Chondrocyte (in vitro differentiated cells): ENCODE measurements around the gene HNRNPUL1. TPM values are rescaled to one million over a fixed set of nuclear protein-coding genes. Genes with fewer than 3 reads are reported as not detected.

Experiments
- DNase-seq: peaks from one replicate; pipeline ENCODE4 v3.0.0; 2021; ENCODE audit warnings: mixed read lengths, low spot score
- H3K27ac Mint-ChIP-seq: one replicate; pipeline ENCODE4 v1.8.0; 2021; ENCODE audit warnings: mild to moderate bottlenecking, moderate library complexity, mixed read lengths; ENCODE audit not compliant: unreplicated experiment
- H3K27me3 Mint-ChIP-seq: 2 replicates; pipeline ENCODE4 v1.8.0; 2021; ENCODE audit warnings: low read depth, mixed read lengths
- H3K36me3 Mint-ChIP-seq: 2 replicates; pipeline ENCODE4 v1.8.0; 2021; ENCODE audit warnings: low read depth, mixed read lengths
- H3K4me1 Mint-ChIP-seq: 2 replicates; pipeline ENCODE4 v1.8.0; 2021; ENCODE audit warnings: low read depth, mild to moderate bottlenecking, mixed read lengths
- H3K4me3 Mint-ChIP-seq: one replicate; pipeline ENCODE4 v1.8.0; 2021; ENCODE audit warnings: mild to moderate bottlenecking, moderate library complexity, mixed read lengths; ENCODE audit not compliant: unreplicated experiment
- H3K9me3 Mint-ChIP-seq: 2 replicates; pipeline ENCODE4 v1.8.0; 2021; ENCODE audit warnings: low read depth, mixed read lengths
- total RNA-seq: library from RNA; stranded (reverse); gene quantifications from 3 replicates; pipeline ENCODE4 v1.2.1, GENCODE V29; 2021
- TF ChIP-seq, protein P1 (sequence below): fragments of 200-600 bp; sonication (generic); IDR thresholded peaks from 2 replicates; pipeline ENCODE4 v1.5.0; 2021; ENCODE audit warnings: antibody characterized with exemption, mild to moderate bottlenecking, moderate library complexity

HNRNPUL1 gene
- total RNA-seq, 1 donor from 2014 or later: 158 TPM

DNA sequence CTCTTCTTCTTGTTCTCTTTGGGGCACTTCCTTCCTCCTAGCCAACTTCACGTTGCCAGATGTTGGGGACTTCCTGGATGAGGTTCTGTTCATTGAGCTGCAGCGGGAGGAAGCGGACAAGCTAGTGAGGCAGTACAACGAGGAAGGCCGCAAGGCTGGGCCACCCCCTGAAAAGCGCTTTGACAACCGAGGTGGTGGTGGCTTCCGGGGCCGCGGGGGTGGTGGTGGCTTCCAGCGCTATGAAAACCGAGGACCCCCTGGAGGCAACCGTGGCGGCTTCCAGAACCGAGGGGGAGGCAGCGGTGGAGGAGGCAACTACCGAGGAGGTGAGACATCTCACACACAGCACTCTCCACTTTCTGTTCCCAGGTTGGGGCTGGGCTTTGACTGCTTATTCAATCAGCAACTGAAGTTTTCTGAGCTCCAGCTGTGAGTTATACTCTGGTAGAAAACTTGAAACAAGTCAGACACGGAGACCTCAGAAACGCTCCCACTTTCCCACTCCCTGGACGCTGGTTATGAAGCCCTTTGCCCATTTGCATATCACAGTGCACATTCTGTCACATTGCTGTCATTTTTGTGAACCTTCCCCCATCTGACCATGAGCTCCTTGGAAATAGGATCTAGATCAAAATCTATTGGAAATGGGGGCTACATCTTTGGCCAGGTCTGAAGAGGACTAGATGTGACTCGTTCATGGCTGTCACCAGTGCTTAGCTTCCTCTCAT, 38.6 kb downstream of the HNRNPUL1 start:
- Mint-ChIP-seq H3K4me1 (peaks cover 28% of the 10 kb centered on the region), H3K4me3 (no peak overlapping the region), H3K9me3 (no peaks in the 10 kb centered on the region), H3K27me3 (no peaks in the 10 kb centered on the region), H3K36me3 (peaks cover 43% of the 10 kb centered on the region), H3K27ac (peak overlapping the region; percentile 12)
- TF ChIP-seq, protein P1, sequence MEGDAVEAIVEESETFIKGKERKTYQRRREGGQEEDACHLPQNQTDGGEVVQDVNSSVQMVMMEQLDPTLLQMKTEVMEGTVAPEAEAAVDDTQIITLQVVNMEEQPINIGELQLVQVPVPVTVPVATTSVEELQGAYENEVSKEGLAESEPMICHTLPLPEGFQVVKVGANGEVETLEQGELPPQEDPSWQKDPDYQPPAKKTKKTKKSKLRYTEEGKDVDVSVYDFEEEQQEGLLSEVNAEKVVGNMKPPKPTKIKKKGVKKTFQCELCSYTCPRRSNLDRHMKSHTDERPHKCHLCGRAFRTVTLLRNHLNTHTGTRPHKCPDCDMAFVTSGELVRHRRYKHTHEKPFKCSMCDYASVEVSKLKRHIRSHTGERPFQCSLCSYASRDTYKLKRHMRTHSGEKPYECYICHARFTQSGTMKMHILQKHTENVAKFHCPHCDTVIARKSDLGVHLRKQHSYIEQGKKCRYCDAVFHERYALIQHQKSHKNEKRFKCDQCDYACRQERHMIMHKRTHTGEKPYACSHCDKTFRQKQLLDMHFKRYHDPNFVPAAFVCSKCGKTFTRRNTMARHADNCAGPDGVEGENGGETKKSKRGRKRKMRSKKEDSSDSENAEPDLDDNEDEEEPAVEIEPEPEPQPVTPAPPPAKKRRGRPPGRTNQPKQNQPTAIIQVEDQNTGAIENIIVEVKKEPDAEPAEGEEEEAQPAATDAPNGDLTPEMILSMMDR: no peak
- DNase-seq: no peak

- Mint-ChIP-seq H3K4me3 (no peak overlapping the region), H3K27ac (no peak overlapping the region)
These were observed 39.8 kb downstream of the HNRNPUL1 start for GRCh38 chr19:41303954-41304353.

DNA sequence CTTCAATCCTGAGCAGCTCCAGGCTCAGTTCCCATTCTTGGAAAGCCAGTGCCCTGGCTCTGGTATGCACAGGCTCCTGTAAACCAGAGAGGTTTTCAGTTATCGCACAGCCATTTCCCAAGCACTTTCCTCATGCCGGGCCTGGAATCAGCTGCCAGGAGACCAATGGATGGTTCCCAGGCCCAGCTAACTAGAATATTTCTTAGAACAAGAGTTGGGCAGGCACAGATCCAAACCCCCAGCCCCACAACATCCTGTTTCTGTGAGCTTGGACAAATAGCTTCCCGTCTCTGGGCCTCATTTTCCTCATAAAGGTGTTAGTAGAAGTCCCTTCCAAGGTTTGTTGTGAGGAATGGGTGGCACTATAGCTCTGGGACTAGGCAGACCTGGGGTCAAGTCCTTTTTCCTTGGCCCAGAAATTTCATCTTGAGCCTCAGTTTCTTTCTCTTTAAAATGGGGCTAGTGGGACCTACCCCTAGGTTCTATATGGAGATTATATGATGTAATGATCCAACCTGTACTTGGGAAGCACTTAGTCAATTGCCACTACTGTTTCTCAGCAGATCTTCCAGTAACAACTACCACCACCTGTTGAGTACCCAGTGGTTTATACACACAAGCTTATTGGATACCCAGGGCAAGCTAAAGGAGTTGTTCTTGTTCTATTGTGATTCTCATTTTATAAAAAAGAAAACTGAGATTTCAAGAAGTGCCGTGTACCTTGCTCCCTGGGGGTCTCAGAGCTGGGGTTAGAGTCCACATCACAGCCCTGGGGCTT, 40.7 kb downstream of the HNRNPUL1 start:
- DNase-seq: no peak
- H3K9me3 Mint-ChIP-seq: no peaks in the 10 kb centered on the region
- H3K4me1 Mint-ChIP-seq: peaks cover 20% of the 10 kb centered on the region
- H3K27me3 Mint-ChIP-seq: no peaks in the 10 kb centered on the region
- TF ChIP-seq, protein P1: no peak
- no peak overlapping the region for H3K27ac Mint-ChIP-seq
- H3K36me3 Mint-ChIP-seq: peaks cover 37% of the 10 kb centered on the region
- no peak overlapping the region for H3K4me3 Mint-ChIP-seq

More at GRCh38 chr19:41303954-41304353, 39.8 kb downstream of the HNRNPUL1 start:
- TF ChIP-seq, protein P1: no peak
- H3K4me1 Mint-ChIP-seq: peaks cover 24% of the 10 kb centered on the region
- no peak for DNase-seq
- H3K27me3 Mint-ChIP-seq: no peaks in the 10 kb centered on the region
- peaks cover 38% of the 10 kb centered on the region for H3K36me3 Mint-ChIP-seq
- H3K9me3 Mint-ChIP-seq: no peaks in the 10 kb centered on the region

DNA sequence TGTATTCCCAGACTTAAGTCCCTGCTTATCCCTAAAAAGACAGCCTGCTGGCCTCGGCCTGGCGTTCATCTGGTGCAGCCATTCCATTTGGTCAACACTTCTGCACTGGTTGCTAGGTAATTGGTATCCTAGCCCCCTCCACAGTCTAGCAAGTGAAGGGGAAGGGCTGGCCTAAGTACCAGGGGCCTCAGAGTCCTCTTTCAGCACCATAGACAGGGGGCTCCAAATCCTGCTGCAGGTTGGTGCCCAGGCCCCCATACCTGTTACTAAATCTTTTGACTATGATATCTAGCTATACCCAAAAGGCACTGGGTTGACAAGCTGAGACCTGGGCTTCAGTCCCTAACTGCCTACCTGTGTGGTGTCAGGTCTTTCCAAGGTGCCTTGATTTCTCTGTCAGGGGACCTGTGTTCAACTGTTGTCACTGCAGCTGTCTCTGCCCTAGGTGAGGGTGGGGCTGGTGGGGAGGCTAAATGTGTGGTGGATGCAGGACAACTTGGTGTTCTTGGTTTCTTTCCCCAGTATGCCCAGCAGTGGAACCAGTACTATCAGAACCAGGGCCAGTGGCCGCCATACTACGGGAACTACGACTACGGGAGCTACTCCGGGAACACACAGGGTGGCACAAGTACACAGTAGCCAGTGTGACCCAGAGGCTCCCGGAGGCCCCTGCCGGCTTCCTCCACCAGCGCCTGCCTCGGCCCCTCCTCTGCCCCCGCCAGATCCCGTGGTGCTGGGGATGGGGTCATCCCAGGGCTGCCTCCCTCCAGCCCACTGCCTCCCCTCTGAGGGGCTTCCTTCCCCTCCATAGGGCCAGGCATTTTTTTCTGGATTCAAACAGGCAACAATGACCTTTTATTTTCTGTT, 42.0 kb downstream of the HNRNPUL1 start:
- H3K27me3 Mint-ChIP-seq: no peaks in the 10 kb centered on the region
- TF ChIP-seq, protein P1: no peak
- no peak overlapping the region for H3K4me3 Mint-ChIP-seq
- peaks cover 20% of the 10 kb centered on the region for H3K4me1 Mint-ChIP-seq
- peaks cover 31% of the 10 kb centered on the region for H3K36me3 Mint-ChIP-seq
- DNase-seq: peak; percentile 83
- peak overlapping the region; percentile 94 for H3K27ac Mint-ChIP-seq
- no peaks in the 10 kb centered on the region for H3K9me3 Mint-ChIP-seq
